Activated CD4-positive, alpha-beta T cell treated with anti-CD3 and anti-CD28 coated beads, Interleukin-2, Interleukin-4, amounts not matched to agents 100 ng/mL and 50 ng/mL, durations not matched to agents 16 hours and 8 hours (primary cell): ENCODE data around the gene KCNMB1.

Experiments used
- DNase-seq: peaks from one replicate; pipeline ENCODE4 v3.0.0-alpha.2; 2020; ENCODE audit warnings: low spot score

Gene KCNMB1, protein sequence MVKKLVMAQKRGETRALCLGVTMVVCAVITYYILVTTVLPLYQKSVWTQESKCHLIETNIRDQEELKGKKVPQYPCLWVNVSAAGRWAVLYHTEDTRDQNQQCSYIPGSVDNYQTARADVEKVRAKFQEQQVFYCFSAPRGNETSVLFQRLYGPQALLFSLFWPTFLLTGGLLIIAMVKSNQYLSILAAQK

DNA sequence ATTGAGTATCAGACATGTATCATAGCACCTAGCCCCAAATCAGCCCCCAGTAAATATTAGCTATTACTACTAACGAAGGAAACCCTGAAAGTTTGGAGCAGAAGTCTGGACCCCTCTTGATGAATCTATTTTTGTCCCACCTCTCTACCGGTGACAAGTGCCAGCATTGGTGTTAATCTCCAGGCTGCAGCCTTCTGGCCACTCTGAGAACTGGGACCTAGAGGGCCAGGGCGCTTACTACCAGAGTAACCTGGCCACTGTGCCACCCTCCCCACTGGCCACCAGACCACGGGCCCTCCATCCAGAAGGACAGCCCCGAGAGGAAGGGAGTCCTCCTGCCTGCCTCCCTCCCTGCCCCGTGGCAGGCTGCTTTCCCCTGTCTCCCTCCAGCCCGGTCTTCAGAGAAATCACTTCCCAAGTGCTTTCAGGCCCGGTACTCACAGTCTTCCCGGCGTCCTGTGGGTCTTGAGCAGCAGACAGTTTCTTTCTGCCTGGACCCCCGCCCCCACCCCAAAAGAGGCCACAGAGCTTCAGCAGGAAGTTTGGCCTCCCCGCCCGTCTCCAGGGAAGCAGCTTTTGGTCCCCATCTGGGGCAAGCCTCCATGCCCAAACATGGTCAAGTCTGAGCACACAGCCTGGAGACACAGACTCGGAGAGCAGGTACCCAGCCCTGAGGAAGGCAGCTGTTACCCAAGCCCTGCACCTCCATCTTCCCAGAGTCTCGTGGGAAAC, at the start of gene KCNMB1:
KCNMB1 (minus strand) TSS at position 550 of the 732 bp plus-strand sequence. CDS start 3,920 bp downstream, outside the sequence.
- no peak for DNase-seq

DNA sequence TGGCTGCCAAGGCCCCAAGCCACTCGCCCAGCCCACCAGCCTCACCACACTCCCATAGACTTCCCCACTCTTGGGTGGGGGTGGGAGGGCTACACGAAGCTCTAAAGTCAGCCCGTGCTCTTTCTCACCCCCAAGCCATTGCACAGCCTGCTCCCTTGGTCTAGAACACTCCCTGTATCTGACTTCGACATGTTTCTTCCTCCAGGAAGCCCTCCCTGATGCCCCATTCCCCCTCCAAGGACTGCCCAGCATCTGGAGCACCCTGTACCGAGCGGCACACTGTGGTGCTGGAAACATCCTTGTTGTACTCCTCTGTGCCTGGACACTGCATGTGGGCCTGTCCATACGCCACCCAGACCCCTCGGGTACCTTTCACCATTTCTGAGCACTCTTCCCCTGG, 49.4 kb upstream of the KCNMB1 start:
- no peak for DNase-seq

DNA sequence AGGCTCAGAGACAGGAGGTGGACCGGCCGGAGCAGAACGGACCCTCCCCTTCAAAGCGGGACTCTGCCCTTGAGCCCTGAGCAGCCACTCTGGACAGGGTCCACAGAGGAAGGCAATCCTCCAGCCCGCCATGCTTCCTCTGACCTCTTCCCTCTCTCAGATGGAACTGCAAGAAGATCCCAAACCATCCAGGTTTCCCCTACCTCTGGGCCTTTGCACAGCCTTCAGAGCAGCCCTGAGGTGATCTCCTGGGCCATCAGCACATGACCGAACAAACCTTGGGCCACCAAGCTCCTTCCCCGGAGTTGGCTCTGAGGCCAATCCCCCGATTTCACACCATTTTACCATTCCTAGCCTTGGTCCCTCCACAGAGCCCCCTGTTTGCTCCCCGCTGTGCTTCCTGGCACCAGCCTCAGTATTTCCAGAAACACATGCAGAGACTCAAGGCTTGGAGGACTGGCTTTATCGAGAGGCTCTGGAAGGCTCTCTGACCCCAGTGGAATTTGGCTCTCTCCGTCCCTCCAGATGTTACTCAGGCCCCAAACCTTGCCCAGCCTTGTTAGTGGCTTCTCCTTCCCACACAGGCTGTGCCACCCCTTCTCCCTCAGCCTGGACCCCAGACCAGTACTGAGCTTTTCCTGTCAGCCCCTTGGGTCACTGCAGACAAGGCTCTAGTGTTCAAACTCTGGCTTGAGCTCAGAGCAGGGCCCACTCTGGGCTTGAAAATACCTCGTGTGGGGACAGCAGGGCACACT, 48.6 kb upstream of the KCNMB1 start:
- DNase-seq = no peak

DNA sequence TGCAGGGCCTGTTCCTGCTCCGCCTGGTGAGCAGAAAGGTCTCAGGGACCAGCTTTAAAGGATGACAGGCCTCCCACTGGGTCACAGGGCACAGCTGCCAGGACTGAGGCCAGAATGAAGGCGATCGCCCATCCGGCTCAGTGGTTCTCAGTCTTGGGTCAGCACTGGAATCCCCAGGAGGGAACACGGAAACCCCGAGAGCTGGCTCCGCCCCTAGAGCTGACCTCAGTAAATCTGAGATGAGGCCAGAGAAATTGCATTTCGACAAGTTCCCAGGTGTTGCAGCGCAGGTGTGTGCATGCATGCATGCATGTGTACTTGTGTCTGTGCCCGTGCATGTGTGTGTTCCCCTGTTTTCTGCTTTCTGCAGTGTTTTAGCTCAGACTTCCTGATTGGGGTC, 47.2 kb upstream of the KCNMB1 start:
- DNase-seq = no peak

DNA sequence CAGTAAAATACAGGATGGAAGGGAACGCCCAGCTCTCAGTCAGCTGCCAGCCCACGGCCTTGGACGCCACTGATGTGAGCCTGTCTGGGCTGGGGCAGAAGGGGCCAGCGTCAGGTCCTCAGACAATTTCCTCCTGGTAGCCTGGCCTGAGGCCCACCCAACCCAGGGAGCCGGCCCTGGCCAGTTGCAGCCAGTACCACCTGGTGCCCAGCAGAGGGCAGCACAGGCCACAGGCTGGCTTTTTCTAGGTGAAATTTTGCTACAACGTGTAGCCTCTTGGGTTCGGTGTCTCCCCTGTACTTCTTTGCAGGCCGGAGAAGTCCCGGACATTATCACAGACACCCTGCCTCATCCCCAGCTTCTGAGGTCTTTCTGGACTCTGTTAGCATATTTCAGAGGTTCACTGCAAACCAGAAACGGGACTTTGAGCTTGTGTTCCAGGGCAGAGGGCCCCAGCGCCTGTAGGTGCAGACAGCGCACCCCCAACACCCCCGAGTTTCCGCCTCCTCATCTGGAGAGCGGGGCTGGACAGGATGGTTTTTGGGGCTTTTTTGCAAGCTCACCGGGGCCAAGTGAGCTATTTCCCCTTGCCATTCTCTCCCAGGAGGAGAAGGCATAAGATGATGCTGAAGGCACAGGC, 45.9 kb upstream of the KCNMB1 start:
- DNase-seq = peak; percentile 60

DNA sequence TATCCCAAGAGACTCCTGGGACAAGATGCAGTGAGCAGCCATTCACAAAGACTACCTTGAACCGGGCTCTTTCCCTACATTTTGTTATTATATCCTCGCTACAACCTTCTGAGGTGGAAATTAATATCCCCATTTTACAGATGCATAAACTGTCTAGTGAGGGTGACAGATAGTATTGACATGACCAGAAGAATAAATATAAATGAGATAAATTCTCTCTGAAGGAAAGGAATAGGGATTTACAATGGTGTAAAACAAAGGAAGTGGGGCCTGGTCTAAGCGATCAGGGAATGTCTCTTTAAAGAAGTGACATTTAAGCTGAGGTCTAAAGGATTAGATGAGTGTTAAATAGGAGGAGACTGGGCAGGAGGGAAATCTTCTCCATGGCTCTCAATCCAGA, 43.5 kb upstream of the KCNMB1 start:
- no peak for DNase-seq

DNA sequence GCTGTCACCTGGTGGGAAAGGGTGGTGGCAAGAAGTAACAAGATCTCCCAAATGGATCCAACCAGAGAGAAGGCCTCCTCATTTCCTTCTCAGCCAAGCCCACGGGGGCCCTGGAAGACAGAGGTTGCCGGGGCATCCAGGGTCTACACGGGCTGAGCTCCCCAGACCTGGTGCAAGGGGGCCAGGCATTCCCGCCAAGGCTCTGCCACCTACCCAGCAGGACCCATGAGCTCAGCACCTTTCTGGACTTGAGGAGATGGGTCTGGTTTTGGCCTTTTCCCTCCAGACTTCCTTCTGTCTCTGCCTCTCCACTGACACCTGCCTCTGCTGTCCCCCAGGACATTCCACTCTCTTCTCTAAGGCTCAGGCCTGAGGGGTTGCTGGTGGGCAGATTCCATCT, 42.4 kb upstream of the KCNMB1 start:
- no peak for DNase-seq

DNA sequence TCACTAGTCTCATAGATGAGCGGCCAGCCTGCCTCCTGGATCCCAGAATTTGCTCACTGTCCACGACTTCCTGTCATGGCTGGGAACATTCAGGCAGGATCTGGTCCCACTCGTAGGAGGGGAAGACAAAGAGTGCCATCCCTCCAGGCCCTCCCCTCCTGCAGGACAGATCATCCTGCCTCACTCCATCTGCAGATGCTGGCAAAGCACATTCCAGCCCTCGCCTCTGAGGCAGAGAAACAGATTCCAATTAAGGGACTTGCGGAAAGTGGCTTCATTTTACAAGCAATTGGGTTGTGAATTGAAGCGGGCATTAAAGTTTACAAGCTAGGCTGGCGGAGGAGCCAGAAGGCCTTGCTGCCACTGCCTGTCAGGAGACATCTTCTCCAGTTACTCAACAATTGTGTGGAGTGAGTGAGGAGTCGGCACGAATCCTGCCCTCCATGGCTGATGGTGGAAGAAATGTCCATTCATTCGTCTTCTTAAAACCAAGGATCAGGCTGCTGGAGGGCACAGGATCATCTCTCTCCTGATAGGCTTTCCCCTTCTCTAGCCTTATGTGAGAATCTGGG, 41.8 kb upstream of the KCNMB1 start:
- no peak for DNase-seq

DNA sequence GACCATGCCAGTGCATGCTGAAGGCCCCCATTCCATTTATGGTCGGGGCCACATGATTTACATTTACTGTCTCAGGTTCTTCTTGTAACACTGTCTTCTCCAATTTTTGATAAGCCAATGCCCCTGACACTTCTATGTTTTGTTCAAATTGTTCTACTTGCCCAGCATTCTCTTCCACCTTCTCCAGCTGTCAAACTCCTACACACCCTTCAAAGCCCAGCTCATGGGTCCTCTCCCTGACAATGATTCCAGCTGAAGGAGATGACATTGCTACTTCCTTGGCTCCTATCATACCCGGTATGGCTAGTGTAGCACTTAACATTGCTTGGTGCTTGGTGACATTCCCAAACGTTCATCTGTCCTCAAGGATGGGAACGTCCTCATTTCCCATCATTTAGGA, 41.1 kb upstream of the KCNMB1 start:
- no peak for DNase-seq

DNA sequence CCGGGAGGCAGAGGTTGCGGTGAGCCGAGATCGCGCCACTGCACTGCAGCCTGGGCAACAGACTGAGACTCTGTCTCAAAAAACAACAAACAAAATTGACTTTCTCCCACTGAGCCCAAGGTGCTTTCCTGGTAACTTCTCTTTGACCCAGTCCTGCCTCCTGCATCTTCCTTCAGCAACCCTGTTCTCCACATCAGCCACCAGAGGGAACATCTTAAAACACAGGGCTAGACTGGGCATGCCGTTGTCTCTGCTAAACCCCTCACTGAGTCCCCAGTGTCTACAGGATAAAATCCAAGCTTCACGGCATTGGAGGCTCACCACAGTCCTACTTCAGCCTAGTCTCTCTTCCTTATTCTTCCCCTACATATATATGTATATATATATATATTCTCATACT, 39.8 kb upstream of the KCNMB1 start:
- no peak for DNase-seq

DNA sequence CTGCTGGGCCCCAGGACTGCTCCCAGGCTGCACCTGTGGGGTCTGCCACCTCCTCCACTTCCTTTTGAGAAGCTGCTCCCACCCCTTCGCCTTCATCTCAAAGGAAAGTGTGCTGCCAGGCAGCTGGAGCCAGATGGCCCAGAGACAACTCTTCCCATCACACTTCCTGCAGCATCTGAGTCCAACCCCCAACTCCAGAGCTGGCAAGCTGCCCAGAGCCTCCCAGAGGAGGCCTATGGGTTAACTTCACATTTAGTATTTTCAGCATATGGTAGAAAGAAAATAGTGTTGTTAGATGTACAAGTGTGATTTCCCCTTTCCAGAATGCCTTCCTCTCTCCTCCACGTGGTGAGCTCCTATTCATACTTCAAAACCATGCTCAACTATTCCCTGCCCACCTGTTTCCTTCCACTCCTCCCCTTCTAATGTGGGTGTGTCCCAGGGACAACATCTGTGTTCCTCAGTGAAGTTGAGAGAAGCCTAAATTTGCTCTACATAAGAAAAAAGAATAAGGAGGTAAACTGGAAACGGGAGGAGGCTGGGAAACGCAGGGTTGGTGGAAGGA, 38.6 kb upstream of the KCNMB1 start:
- no peak for DNase-seq

DNA sequence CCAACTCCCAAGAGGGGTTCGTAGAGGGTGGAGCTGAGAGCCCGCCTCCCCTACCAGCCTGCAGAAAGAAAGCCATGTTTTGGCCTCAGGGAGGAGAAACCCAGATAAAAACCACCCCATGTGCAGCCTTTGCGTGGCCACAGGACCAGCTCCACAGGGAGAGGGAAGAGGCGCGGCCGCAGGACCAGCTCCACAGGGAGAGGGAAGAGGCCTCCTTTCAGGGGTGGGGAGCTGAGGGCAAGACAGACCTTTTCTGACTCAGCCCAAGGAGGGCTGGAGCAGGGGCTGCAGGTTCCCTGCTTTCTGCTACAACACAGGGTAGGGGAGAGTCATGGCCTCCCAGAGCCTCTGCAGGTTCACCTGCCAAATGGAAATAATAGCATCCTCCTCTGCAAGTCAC, 37.6 kb upstream of the KCNMB1 start:
- no peak for DNase-seq

DNA sequence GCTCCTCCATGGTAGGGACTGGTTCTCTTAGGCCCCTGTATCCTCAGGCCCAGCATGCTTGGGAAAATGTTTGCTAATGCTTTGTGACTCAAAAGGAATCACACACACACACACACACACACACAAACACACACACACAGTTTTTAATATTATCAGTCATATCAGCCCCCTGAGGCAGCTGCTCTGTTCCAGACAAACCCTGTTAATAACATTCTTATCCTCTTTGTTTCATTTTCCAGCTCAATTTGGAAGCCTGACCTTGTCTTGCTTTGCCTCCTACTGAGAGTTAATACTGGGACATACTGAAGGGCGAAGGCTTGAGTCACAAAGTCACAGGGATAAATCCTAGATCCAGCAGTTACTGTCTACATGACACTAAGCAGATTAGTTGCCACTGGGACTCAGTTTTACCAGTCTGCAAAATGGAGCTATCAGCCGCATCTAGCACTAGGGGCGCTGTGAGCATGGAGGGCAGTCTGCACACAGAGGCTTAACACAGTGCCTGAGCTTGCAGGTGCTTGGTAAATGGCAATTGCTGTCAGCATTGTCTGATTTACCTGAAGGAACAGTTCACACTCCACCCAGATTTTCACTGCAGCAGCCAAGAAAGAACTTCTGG, 37.1 kb upstream of the KCNMB1 start:
- DNase-seq = peak; percentile 17

DNA sequence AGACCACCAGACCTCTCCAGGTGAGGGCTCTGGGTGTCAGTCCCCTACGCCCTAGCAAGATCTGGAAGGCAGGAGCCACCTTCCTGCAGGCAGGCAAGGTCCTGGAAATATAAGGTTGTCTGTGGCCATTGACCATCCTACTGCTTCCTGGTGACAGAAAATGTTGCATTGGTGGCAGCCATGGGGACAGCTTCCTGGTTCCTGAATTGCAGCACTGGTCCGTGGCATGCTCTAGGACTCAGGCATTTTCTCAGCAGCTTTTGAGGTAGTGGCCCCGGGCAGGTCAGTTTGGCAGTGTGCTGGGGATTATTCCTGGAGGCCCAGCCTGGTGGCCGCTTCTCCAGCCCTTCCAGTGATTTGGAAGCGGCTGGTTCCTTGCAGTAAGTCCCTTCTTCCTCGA, 36.6 kb upstream of the KCNMB1 start:
- no peak for DNase-seq

DNA sequence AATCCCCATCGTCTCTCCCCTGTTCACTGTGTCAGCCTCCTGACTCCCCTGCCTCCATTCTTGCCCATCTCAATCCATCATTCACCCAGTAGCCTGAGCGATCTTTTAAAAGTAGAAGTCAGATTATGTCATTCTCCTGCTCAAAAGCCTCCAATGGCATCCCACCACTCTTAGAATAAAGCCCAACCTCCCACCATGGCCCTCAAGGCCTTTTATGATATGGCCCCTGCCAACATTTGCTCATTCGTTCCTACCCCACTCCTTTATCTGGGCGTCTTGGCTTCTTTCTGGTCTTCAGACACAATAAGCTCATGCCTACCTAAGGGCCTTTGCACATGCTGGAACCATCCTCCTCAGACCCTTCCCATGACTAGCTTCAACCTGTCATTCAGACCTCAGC, 35.5 kb upstream of the KCNMB1 start:
- no peak for DNase-seq

DNA sequence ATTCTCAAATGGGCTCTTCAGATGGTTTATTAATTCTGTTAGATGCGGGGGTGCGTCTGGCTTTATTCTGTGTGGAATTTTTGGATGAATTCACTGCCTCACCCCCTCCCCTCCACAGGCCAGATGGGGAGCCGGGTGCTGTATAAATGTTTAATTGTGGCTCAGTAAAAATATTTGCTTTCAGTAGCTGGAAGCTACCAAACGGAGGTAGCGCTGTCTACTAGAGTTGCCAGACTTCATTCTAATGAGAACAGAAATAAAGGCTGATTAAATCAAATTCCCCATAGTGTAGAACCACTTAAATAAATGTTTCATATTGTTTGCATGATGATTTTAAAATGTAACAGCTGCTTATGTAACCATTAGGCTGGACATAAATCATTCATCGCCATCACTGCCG, 34.5 kb upstream of the KCNMB1 start:
- DNase-seq = no peak

DNA sequence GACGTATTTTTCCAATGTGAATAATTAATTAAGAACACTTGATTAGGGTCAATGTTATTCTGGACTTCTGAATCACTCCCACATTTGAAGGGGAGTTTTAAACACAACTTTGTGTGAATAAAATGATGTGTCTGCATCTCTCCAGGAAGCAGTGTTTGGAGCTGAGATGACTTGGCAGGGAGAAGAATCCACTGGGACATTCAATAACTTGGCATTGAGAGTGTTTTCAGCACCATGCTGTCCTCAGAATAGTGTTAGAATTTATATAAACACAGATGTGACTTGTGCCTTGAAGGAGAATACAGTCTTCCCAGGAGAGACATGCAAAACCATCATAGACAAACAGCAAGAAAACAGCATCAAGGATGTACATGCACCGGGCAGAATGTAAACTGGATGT, 32.7 kb upstream of the KCNMB1 start:
- no peak for DNase-seq

DNA sequence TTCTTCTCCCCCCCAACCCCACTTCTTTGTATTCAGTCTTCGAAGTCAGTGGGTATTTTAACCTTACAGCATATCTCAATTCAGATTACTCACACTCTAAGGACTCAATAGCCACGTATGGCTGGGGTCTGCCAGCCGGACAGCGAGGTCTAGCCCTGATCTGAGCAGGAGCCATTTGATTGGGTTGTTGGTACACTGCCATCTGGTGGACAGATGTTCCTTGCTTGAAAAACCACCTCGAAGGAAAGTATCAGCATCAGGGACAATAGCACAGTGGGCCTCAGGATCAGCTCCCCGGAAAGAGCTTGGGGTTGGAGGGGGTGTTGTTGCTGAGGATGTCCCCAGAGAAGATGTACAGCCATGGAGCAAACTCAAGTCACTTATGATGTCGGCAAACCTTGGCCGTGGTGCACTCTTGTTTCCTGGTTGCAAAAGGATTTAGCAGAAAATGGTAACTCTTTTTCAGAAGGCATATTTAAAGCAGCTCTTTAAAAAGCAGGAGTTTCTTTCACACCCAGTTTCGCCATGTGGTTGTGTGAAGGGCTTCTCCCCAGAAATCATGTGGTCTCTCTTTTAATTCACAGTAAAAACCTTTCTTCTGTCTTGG, 31.7 kb upstream of the KCNMB1 start:
- DNase-seq = peak; percentile 61

DNA sequence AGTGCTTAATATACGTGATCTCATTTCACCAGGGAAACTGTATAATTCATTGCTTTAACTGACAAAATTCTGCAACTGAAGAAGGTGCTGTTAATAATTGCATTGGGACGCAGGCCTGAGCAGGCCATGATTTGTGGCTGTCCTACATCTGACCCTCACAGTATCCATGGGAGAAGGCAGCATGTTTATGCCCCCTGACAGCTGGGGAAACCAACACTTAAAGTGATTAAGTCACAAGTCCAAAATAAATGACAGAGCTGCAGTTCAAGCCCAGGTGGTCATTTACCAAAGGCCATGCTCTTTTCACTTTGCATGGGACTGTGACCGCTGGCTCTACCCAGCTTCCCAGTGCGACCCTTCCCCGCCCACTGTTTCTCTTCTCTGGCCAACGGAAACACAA, 30.5 kb upstream of the KCNMB1 start:
- no peak for DNase-seq

DNA sequence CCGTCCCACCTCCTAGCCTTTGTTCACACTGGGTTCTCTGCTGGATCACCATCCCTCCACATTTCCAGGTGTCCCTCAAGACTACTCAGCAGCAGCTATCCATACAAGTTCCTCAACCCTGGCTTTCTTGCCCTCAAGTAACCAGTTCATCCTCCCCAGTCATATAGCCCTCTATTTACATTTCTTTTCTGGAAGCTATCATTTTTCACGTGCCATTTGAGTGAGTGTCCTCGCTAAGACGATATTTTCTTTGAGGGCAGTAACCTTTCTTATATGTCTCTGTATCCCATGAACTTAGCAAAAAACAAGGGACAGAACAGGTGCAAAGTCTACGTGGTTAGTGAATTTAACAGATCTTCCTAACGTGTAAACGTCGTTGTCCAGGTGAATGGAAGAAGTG, 29.6 kb upstream of the KCNMB1 start:
- no peak for DNase-seq

DNA sequence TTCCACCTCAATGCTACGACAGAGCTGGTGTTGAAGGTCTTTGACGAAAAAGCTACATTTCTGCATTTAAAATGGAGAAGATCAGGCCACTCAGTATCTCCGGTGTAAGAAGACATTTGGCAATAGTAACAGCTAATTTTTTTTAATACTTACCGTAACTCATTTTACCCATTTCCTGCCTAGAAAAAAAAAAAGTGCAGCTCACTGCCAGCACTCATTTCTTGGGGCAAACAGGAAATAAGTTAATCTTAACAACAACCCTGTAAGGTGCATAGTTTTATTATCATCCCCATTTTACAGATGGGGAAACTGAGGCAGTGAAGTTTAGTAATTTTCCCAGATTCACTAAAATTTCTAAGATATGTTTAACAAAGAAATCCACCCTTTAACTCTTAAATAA, 27.4 kb upstream of the KCNMB1 start:
- DNase-seq = no peak
